MCF 10A (cell line): Measurements from ENCODE around the gene VPS13A. TPM values are rescaled to one million over a fixed set of nuclear protein-coding genes. Genes with fewer than 3 reads are reported as not detected.

Source experiments
- BruUV-seq: library from RNA; stranded (reverse); fragments of 400-500 nt; replicated peaks from 2 replicates; lab custom pipeline; 2021; lab: Mats Ljungman, UMichigan
- CTCF ChIA-PET: fragments of 300-600 bp; sonication (Branson Sonifier 250); formaldehyde crosslinking; extraction: SDS; loops from one replicate; lab custom pipeline; 2021; ENCODE audit warnings: antibody characterized with exemption, inconsistent platforms; lab: Yijun Ruan, JAX
- POLR2A ChIA-PET: fragments of 300-600, 350-650 bp; sonication (Branson Sonifier 250); formaldehyde crosslinking; extraction: SDS; loops from one replicate; lab custom pipeline; 2020; ENCODE audit warnings: antibody characterized with exemption, inconsistent platforms; lab: Yijun Ruan, JAX
- DNase-seq: peaks from one replicate; pipeline ENCODE4 v3.0.0-alpha.2; 2018; ENCODE audit not compliant: unreplicated experiment
- H3K27ac Mint-ChIP-seq: one replicate; pipeline ENCODE4 v1.8.0; 2022; ENCODE audit warnings: mild to moderate bottlenecking, low read depth, mixed read lengths; ENCODE audit not compliant: unreplicated experiment
- H3K27me3 Mint-ChIP-seq: one replicate; pipeline ENCODE4 v1.8.0; 2022; ENCODE audit warnings: mixed read lengths; ENCODE audit not compliant: insufficient read depth, unreplicated experiment
- H3K36me3 Mint-ChIP-seq: one replicate; pipeline ENCODE4 v1.8.0; 2022; ENCODE audit warnings: mild to moderate bottlenecking, moderate library complexity, mixed read lengths; ENCODE audit not compliant: insufficient read depth, unreplicated experiment
- H3K4me1 Mint-ChIP-seq: one replicate; pipeline ENCODE4 v1.8.0; 2022; ENCODE audit warnings: mixed read lengths; ENCODE audit not compliant: insufficient read depth, unreplicated experiment
- H3K4me3 Mint-ChIP-seq: one replicate; pipeline ENCODE4 v1.8.0; 2022; ENCODE audit warnings: mild to moderate bottlenecking, moderate library complexity, mixed read lengths; ENCODE audit not compliant: unreplicated experiment
- H3K9me3 Mint-ChIP-seq: one replicate; pipeline ENCODE4 v1.8.0; 2022; ENCODE audit warnings: mixed read lengths; ENCODE audit not compliant: unreplicated experiment
- intact Hi-C: fragments of 100-400 bp; cut with micrococcal nuclease; formaldehyde crosslinking; loops from 2 replicates; pipeline ENCODE4 v1.14.1; 2022
- total RNA-seq: library from RNA; stranded (reverse); gene quantifications from 2 replicates; pipeline ENCODE4 v1.2.3, GENCODE V29; 2022
- TF ChIP-seq, protein P1 (sequence below): fragments of 200-600 bp; IDR thresholded peaks from one replicate; pipeline ENCODE4 v1.8.0; 2022; ENCODE audit warnings: antibody characterized with exemption, mild to moderate bottlenecking; ENCODE audit not compliant: unreplicated experiment

VPS13A gene
- total RNA-seq, 1 experiment from 2014 or later, result 29.6 TPM

DNA sequence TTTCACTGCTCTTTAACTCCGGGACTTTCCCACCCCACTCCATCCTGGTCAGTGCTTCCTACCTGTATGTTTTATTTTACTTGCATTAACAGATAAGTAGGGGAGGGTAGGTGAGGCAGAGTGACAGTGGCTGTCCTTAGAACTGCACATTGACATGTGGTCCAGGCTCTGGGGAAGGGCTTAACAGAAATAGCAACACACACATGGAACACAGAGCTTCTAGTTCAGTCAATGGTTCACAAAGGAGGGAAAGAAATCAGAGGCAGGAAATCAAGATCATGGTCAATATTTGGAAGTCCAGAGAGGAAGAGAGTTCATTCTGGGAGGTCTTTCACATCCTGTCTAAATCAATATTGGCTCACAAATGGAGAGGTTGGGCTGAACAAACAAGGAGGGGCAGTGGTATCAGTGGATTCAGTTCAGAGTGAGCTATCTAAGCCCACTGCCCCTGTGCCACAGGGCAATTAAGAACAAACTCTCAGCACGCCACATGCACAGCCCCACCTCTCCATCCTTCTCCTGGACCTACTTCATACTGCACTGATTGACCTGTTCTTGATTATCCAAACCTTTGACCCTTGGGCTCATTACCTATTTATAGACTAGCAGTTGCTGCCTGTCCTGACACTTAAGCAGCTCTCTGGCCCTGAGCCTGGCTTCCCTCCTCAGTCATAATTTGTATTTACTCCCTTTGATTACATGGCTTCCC lies 6.2 kb upstream of the VPS13A start:
- CTCF ChIA-PET, result interaction anchor here (0.5 to 1.0 kb wide), 2 partner anchors 45 to 364 kb away, joined by 3 to 5 read pairs; no protein-coding TSS in a partner anchor
- TF ChIP-seq, protein P1, sequence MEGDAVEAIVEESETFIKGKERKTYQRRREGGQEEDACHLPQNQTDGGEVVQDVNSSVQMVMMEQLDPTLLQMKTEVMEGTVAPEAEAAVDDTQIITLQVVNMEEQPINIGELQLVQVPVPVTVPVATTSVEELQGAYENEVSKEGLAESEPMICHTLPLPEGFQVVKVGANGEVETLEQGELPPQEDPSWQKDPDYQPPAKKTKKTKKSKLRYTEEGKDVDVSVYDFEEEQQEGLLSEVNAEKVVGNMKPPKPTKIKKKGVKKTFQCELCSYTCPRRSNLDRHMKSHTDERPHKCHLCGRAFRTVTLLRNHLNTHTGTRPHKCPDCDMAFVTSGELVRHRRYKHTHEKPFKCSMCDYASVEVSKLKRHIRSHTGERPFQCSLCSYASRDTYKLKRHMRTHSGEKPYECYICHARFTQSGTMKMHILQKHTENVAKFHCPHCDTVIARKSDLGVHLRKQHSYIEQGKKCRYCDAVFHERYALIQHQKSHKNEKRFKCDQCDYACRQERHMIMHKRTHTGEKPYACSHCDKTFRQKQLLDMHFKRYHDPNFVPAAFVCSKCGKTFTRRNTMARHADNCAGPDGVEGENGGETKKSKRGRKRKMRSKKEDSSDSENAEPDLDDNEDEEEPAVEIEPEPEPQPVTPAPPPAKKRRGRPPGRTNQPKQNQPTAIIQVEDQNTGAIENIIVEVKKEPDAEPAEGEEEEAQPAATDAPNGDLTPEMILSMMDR, result no peak
- Mint-ChIP-seq H3K27me3 (no peaks in the 10 kb centered on the region), H3K4me3 (no peak overlapping the region), H3K4me1 (no peaks in the 10 kb centered on the region), H3K36me3 (no peaks in the 10 kb centered on the region), H3K9me3 (no peaks in the 10 kb centered on the region), H3K27ac (no peak overlapping the region)
- DNase-seq, result no peak
- no TSS peak for BruUV-seq
- intact Hi-C loops, result no loop called here
- POLR2A ChIA-PET, result no interaction called here

- BruUV-seq, result no TSS peak
- H3K9me3 Mint-ChIP-seq, result no peaks in the 10 kb centered on the region
- TF ChIP-seq, protein P1, result no peak
- no peak for DNase-seq
- ChIA-PET POLR2A (no interaction called here), CTCF (interaction anchor here (0.6 to 3.3 kb wide), 2 partner anchors 9 to 173 kb away, joined by 4 to 34 read pairs; no protein-coding TSS in a partner anchor)
- intact Hi-C loops, result loop anchor here (5.0 kb wide), 2 partner anchors 42 to 117 kb away; no protein-coding TSS in a partner anchor
- no peaks in the 10 kb centered on the region for H3K36me3 Mint-ChIP-seq
- H3K27ac Mint-ChIP-seq, result no peak overlapping the region
- peaks cover 8% of the 10 kb centered on the region for H3K4me1 Mint-ChIP-seq
- H3K27me3 Mint-ChIP-seq, result no peaks in the 10 kb centered on the region
- no peak overlapping the region for H3K4me3 Mint-ChIP-seq
These were observed 2.2 kb upstream of the VPS13A start for GRCh38 chr9:77175151-77175550.

DNA sequence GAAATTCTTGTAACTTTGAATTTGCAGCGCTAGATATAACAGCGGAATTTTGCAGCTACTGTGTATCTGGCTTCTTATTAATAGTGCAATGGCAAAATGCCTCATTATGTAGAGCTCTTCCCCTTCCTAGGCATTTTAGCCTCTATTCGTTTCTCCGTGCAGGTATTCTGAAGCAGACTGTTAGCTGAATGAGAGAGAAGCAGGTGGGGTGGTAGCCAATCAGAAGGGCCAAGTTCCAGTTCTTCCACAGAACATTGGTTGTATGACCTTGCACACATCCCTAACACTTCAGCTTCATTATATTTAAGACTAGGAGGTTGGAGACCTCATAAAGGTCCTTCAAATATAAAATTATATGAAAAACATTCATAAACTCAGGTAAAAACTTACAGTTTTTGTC lies 1.2 kb upstream of the VPS13A start:
- H3K4me1 Mint-ChIP-seq, result peaks cover 14% of the 10 kb centered on the region
- H3K27me3 Mint-ChIP-seq, result no peaks in the 10 kb centered on the region
- H3K9me3 Mint-ChIP-seq, result no peaks in the 10 kb centered on the region
- intact Hi-C loops, result loop anchor here (5.0 kb wide), 2 partner anchors 41 to 116 kb away; no protein-coding TSS in a partner anchor
- BruUV-seq, result no TSS peak
- no peaks in the 10 kb centered on the region for H3K36me3 Mint-ChIP-seq
- no peak overlapping the region for H3K4me3 Mint-ChIP-seq
- H3K27ac Mint-ChIP-seq, result peak overlapping the region; percentile 51
- ChIA-PET POLR2A (interaction anchor here (1.7 to 3.8 kb wide), 3 partner anchors 10 to 17 kb away, joined by 6 to 24 read pairs (median 16); no protein-coding TSS in a partner anchor), CTCF (interaction anchor here (3.3 kb wide), 1 partner anchor 10 kb away, joined by 34 read pairs; no protein-coding TSS in a partner anchor)
- TF ChIP-seq, protein P1, result no peak
- DNase-seq, result no peak

GRCh38 chr9:77176686-77177142 lies 620 bp upstream of the VPS13A start:
- DNase-seq, result no peak
- Mint-ChIP-seq H3K9me3 (no peaks in the 10 kb centered on the region), H3K4me1 (peaks cover 14% of the 10 kb centered on the region), H3K36me3 (no peaks in the 10 kb centered on the region), H3K4me3 (peak overlapping the region; percentile 96), H3K27me3 (no peaks in the 10 kb centered on the region), H3K27ac (no peak overlapping the region)
- no TSS peak for BruUV-seq
- ChIA-PET CTCF (interaction anchor here (0.8 to 3.3 kb wide), 6 partner anchors 10 to 365 kb away, joined by 3 to 34 read pairs (median 4); no protein-coding TSS in a partner anchor), POLR2A (interaction anchor here (0.5 to 3.8 kb wide), 9 partner anchors 10 to 279 kb away, joined by 3 to 24 read pairs (median 6); no protein-coding TSS in a partner anchor)
- intact Hi-C loops, result loop anchor here (5.0 kb wide), 2 partner anchors 41 to 116 kb away; no protein-coding TSS in a partner anchor
- TF ChIP-seq, protein P1, result no peak
